Pancreas (tissue), 10 donors: ENCODE results near the gene SLC25A25. TPM values are rescaled to one million over a fixed set of nuclear protein-coding genes. Genes with fewer than 3 reads are reported as not detected.
"Not testable (repeated sequence)": the region's sequence is repeated elsewhere in the genome, so short reads cannot be mapped to it uniquely, and the experiment has no call there.

Experiments used
- ATAC-seq, 4 donors: fragments of 200-7000 bp; cut with Tn5 transposase; one replicate each; pipeline versions ENCODE4 v1.8.0 to v1.9.1; 2020; ENCODE audit warnings: mild to moderate bottlenecking in 4 of 4, moderate library complexity in 4 of 4
- DNase-seq, 6 donors: peaks; one replicate each; pipeline ENCODE4 v3.0.0-alpha.2; 2020
- FAIRE-seq: peaks from 2 replicates; lab custom pipeline; 2012; peaks lifted over from hg19 to GRCh38; lab: Jason Lieb, UNC
- H3K27ac ChIP-seq, 4 donors: fragments of 200-600 bp; sonication (generic); 1 replicate in 3 of 4; 2 replicates in 1 of 4; pipeline versions ENCODE4 v1.5.0 to v1.8.0; 2020
- H3K27me3 ChIP-seq, 4 donors: fragments of 200-600 bp; one replicate each; pipeline ENCODE4 v1.8.0; 2021
- H3K36me3 ChIP-seq, 3 donors: fragments of 200-600 bp; sonication (generic) in 1 of 3; one replicate each; pipeline versions ENCODE4 v1.5.0 to v1.8.0; 2020 to 2021
- H3K4me1 ChIP-seq, 3 donors: fragments of 200-600 bp; one replicate each; pipeline ENCODE4 v1.8.0; 2021
- H3K4me3 ChIP-seq, 4 donors: fragments of 200-600 bp; sonication (generic) in 2 of 4; one replicate each; pipeline versions ENCODE4 v1.5.0 to v1.8.0; 2020 to 2021
- H3K9me3 ChIP-seq, 4 donors: fragments of 200-600 bp; one replicate each; pipeline ENCODE4 v1.8.0; 2021
- WGBS, 2 donors: extraction: QIAGEN DNeasy Blood & Tissue Kit; methylation state at CpG; one replicate each; pipeline ENCODE4 v1.1.7; 2013; 5-methylcytosine and 5-hydroxymethylcytosine counted together
- intact Hi-C, 3 donors: fragments of 100-400 bp; cut with DNase I; formaldehyde crosslinking; loops; one replicate each; pipeline versions ENCODE4 v1.11.1 to v1.14.2; 2022
- polyA plus RNA-seq, 2 donors: library from polyadenylated mRNA; stranded (reverse); fragments of 200-250 nt; gene quantifications; one replicate each; pipeline ENCODE4 v1.2.3, GENCODE V29; 2013
- total RNA-seq, 6 donors: library from RNA; stranded (reverse); fragmentation: NEBNext Ultra II Directional in 4 of 6; extraction: Animal tissue kit (Norgen Biotek cat#: 25700) in 4 of 6; gene quantifications; one replicate each; pipeline versions ENCODE4 v1.2.1 to v1.2.4, GENCODE V29; 2021 to 2023
- TF ChIP-seq, protein P1 (sequence below), 4 donors: fragments of 200-600 bp; sonication (generic) in 3 of 4; IDR thresholded peaks; one replicate each; pipeline versions ENCODE4 v1.5.0 to v1.8.0; 2021; ENCODE audit warnings: antibody characterized with exemption in 4 of 4
- donor health status: healthy with polysubstance abuse.
- donor health status: DM: no; HTN: no; CAD: no; lungs with moderate emphysema.
- donor health status: DM: no; HTN: no; CAD: no.
- donor health status: control.
- donor health status: control.
- donor health status: Bipolar disorder and iron deficiency.
- donor health status: DM: yes; HTN: yes; CAD: no.
- donor health status: DM: no; HTN: no; CAD: no.
- donor health status: DM: no; HTN: no; CAD: no.
- donor health status: DM: yes; HTN: yes; CAD: no.

SLC25A25 gene
- total and polyA plus RNA-seq, 8 donors = 6.8 to 134 (median 43.1) TPM

DNA sequence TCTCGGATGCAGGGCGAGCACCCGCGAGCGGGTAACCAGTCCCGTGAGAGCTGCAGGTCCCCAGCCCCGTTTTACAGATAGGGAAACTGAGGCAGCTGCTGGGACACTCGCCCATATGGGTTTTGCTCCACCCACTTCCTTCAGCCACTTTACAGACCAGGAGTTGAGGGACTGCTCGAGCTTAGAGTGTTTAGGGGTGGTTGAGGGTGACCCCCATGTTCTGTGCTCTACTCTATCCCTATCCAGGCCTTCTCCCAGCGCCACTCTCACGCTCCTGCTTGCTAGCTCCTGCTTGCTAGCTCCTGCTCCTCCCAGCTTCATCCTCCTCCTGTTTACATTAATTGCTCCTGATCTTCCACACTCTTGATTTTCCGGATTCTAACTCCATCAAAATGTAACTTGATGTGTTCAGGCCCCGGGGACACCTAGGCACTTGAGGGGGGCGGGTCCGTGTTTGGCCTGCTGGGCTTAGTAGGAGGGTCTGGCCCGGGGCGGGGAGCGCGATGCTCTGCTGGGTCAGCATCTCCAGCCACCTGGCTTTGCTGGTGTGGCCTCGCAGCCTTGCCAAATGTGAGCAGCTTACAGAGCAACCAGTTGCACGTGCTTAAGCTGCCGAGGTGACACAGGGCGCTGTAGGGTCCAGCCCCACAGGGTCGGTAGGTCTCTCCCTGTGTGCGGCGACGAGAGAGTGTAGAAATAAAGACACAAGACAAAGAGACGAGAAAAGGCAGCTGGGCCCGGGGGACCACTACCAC lies 61.0 kb downstream of the SLC25A25 start:
- TF ChIP-seq, protein P1, sequence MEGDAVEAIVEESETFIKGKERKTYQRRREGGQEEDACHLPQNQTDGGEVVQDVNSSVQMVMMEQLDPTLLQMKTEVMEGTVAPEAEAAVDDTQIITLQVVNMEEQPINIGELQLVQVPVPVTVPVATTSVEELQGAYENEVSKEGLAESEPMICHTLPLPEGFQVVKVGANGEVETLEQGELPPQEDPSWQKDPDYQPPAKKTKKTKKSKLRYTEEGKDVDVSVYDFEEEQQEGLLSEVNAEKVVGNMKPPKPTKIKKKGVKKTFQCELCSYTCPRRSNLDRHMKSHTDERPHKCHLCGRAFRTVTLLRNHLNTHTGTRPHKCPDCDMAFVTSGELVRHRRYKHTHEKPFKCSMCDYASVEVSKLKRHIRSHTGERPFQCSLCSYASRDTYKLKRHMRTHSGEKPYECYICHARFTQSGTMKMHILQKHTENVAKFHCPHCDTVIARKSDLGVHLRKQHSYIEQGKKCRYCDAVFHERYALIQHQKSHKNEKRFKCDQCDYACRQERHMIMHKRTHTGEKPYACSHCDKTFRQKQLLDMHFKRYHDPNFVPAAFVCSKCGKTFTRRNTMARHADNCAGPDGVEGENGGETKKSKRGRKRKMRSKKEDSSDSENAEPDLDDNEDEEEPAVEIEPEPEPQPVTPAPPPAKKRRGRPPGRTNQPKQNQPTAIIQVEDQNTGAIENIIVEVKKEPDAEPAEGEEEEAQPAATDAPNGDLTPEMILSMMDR (IDR thresholded peaks at IDR 0.05) = no peak
- Histone ChIP-seq H3K27me3 (no peaks in the 10 kb centered on the region), H3K9me3 (no peaks in the 10 kb centered on the region), H3K27ac (peak overlapping the region; percentile 97 to 99 (median 98)), H3K4me1 (peaks cover 0 to 25% (median 6%) of the 10 kb centered on the region in 3 donors), H3K4me3 (peak overlapping the region; percentile 86 to 99 (median 99)), H3K36me3 (peaks cover 0 to under 1% (median 0%) of the 10 kb centered on the region in 3 donors)
- 54 to 55% methylated on average over 29 of the region's 29 CpGs for whole genome bisulfite sequencing, 2 donors
- ATAC-seq = no peak
- intact Hi-C loops = no loop called here
- FAIRE-seq = no peak
- peak in 3 of 6 donors; percentile 60 to 77 (median 64) for DNase-seq

DNA sequence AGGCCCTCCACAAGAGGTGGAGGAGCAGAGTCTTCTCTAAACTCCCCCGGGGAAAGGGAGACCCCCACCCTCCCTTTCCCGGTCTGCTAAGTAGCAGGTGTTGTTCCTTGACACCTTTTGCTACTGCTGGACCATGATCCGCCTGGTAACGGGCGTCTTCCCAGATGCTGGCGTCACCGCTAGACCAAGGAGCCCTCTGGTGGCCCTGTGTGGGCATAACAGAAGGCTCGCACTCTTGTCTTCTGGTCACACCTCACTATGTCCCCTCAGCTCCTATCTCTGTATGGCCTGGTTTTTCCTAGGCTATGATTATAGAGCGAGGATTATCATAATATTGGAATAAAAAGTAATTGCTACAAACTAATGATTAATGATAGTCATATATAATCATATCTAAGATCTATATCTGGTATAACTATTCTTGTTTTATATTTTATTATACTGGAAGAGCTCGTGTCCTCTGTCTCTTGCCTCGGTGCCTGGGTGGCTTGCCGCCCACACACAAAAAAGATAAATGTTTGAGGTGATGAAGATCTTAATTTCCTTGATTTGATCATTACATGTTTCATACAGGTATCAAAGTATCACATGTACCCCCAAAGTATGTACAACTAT lies 62.1 kb downstream of the SLC25A25 start:
- DNase-seq = peak in 4 of 6 donors; percentile 61 to 78 (median 72)
- intact Hi-C loops, FAIRE-seq, H3K27me3 ChIP-seq, H3K9me3 ChIP-seq, H3K36me3 ChIP-seq, ATAC-seq, H3K4me3 ChIP-seq, H3K27ac ChIP-seq: not testable (repeated sequence)
- WGBS, 2 donors = 23 to 29% methylated on average over 12 of the region's 12 CpGs
- peaks cover 0 to 25% (median 6%) of the 10 kb centered on the region in 3 donors for H3K4me1 ChIP-seq
- TF ChIP-seq, protein P1 (IDR thresholded peaks at IDR 0.05) = peak; percentile 13 to 42 (median 28)

DNA sequence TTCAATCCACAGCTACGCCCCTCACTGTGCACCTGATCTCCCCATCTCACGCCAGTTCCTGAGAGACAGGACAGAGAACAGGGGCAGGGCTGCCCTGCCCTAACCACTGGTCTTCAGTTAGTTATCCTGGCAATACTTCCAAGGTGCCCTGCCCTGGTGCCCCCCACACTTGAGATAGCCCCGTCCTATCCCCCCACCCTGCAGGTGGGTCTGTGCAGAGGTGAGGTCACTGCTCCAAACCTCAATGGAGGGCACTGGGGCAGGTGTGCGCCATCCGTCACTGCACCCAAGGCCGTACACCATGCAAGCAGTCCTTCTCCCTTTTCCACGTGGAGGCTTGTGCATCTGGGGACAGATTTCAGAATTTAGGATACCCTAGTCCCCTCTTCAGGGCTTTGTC lies 62.6 kb downstream of the SLC25A25 start:
- peak in 3 of 6 donors; percentile 17 to 39 (median 31) for DNase-seq
- ATAC-seq, H3K36me3 ChIP-seq, H3K27ac ChIP-seq, H3K9me3 ChIP-seq, intact Hi-C loops, H3K4me3 ChIP-seq, FAIRE-seq, H3K27me3 ChIP-seq: not testable (repeated sequence)
- H3K4me1 ChIP-seq = peaks cover 0 to 19% (median 5%) of the 10 kb centered on the region in 3 donors
- WGBS, 2 donors = 49 to 58% methylated on average over 7 of the region's 7 CpGs

DNA sequence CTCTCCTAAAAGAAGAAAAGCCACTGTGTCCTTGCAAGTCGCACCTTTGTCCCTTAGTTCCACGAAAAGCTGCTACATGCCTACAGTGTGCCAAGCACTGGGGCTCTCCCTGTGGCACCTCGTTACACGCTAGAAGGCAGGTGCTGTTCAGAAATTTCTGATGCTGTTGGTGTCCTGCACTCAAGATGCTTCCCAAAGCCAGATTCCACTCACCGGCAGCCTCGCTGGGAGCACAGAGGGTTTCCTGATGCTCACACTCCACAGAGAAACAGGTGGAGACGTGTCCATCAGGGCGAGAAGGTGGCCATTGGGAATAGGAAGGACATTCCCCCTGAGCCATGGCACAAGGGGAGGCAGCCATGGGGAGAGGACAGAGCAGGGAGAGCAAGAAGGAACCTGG lies 63.3 kb downstream of the SLC25A25 start:
- H3K9me3 ChIP-seq, H3K36me3 ChIP-seq, H3K4me3 ChIP-seq, H3K27me3 ChIP-seq, ATAC-seq, intact Hi-C loops, FAIRE-seq: not testable (repeated sequence)
- peak overlapping the region in 1 of 4 donors; percentile 66 for H3K27ac ChIP-seq
- WGBS, 2 donors = 69 to 80% methylated on average over 8 of the region's 8 CpGs
- peaks cover 0 to 12% (median 0%) of the 10 kb centered on the region in 3 donors for H3K4me1 ChIP-seq
- peak in 3 of 6 donors; percentile 23 to 39 (median 31) for DNase-seq

DNA sequence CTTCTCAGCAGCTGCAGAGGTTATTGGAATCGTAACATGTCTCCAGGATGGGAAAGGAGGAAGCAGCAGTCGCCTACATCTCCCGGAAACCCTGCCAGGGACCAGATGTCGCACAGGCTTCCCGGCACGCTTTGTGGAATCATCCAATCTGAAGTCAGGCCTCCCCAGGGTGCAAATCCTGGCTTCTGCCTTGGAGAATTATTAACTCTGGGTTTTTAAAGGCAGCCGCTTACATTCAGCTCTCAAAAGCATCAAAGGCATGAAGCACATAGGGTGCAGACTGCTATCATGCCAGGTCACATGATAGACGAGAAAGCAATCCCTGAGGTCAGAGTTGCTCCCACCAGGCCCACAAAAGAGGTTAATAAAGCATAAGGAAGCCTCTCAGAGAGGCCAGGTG lies 64.1 kb downstream of the SLC25A25 start:
- H3K27me3 ChIP-seq, FAIRE-seq, intact Hi-C loops, H3K4me1 ChIP-seq, H3K4me3 ChIP-seq, H3K9me3 ChIP-seq, H3K36me3 ChIP-seq: not testable (repeated sequence)
- ATAC-seq (peak in 1 of 4 donors; percentile 9), DNase-seq (peak in 3 of 6 donors; percentile 18 to 62 (median 21))
- WGBS, 2 donors = 19 to 31% methylated on average over 8 of the region's 8 CpGs
- peak overlapping the region in 2 of 4 donors; percentile 33 to 66 for H3K27ac ChIP-seq

DNA sequence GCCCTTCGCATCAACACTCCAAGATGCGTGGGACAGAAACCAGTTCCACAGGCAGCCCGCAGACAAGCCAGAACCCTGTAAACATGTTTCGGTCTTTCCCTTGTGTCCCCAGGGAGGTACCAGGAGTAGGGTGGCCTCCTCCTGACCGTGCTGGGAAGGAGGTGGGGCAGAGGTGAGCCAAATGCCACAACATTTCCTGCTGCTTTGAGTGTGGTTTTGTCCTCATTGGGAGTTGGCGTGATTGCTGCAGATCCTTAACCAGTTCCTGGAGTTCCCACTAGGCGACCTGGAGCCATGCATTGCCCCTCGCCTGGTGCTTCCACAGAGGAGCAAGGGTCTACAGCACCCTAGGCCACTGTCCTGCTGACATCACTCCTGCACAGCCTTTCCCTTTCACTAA lies 67.5 kb downstream of the SLC25A25 start:
- H3K9me3 ChIP-seq, H3K27me3 ChIP-seq, FAIRE-seq, H3K27ac ChIP-seq, intact Hi-C loops, H3K4me3 ChIP-seq, H3K36me3 ChIP-seq, H3K4me1 ChIP-seq, ATAC-seq: not testable (repeated sequence)
- DNase-seq = peak in 3 of 6 donors; percentile 2 to 25 (median 17)
- 83 to 84% methylated on average over 8 of the region's 8 CpGs for WGBS, 2 donors
